Aorta (tissue), 5 donors: Measurements from ENCODE around the gene TMEM208. TPM values are rescaled to one million over a fixed set of nuclear protein-coding genes. Genes with fewer than 3 reads are reported as not detected.
A peak's percentile ranks its signal among the peaks of the same experiment; 100 is the strongest.

Experiments
- ATAC-seq: fragments of 200-7000 bp; cut with Tn5 transposase; one replicate; pipeline ENCODE4 v1.9.1; 2022; ENCODE audit warnings: moderate library complexity; ENCODE audit not compliant: low FRiP score
- DNase-seq, 2 donors: peaks; one replicate each; pipeline ENCODE4 v3.0.0-alpha.2; 2020
- H3K27ac ChIP-seq, 2 donors: one replicate each; pipeline ENCODE4 v1.5.1; 2013; ENCODE audit warnings: low read length in 2 of 2, mild to moderate bottlenecking in 2 of 2, moderate library complexity in 2 of 2, control low read depth in 1 of 2, inconsistent platforms in 1 of 2, low read depth in 1 of 2
- H3K27me3 ChIP-seq, 2 donors: one replicate each; pipeline ENCODE4 v1.6.1; 2013; ENCODE audit warnings: control low read depth in 1 of 2, low read length in 1 of 2, mild to moderate bottlenecking in 1 of 2, moderate library complexity in 1 of 2; ENCODE audit not compliant: insufficient read depth in 2 of 2, control insufficient read depth in 1 of 2
- H3K36me3 ChIP-seq, 2 donors: one replicate each; pipeline ENCODE4 v1.6.1; 2013; ENCODE audit warnings: control low read depth in 1 of 2, low read length in 1 of 2, mild to moderate bottlenecking in 1 of 2; ENCODE audit not compliant: insufficient read depth in 2 of 2, control insufficient read depth in 1 of 2
- H3K4me1 ChIP-seq, 2 donors: one replicate each; pipeline ENCODE4 v1.6.1; 2013; ENCODE audit warnings: low read length in 2 of 2, control low read depth in 1 of 2, mild to moderate bottlenecking in 1 of 2, moderate library complexity in 1 of 2; ENCODE audit not compliant: insufficient read depth in 2 of 2, control insufficient read depth in 1 of 2
- H3K4me3 ChIP-seq, 2 donors: one replicate each; pipeline ENCODE4 v1.5.1; 2013; ENCODE audit warnings: low read length in 2 of 2, control low read depth in 1 of 2, mild to moderate bottlenecking in 1 of 2
- H3K9me3 ChIP-seq: one replicate; pipeline ENCODE4 v1.6.1; 2013; ENCODE audit warnings: mild to moderate bottlenecking, low read length; ENCODE audit not compliant: control insufficient read depth
- WGBS, 2 donors: extraction: QIAGEN DNeasy Blood & Tissue Kit; methylation state at CpG; one replicate each; pipeline ENCODE4 v1.1.7; 2013; 5-methylcytosine and 5-hydroxymethylcytosine counted together
- intact Hi-C, 2 donors: fragments of 100-400 bp; cut with DNase I; formaldehyde crosslinking; loops; one replicate each; pipeline versions ENCODE4 v1.14.2 to v1.15.0; 2022
- polyA plus RNA-seq, 2 donors: library from polyadenylated mRNA; stranded (reverse); fragments of 200-250 nt; gene quantifications; one replicate each; pipeline ENCODE4 v1.2.3, GENCODE V29; 2013
- total RNA-seq, 2 donors: library from RNA; stranded (reverse); fragmentation: NEBNext Ultra II Directional; extraction: Animal tissue kit (Norgen Biotek cat#: 25700); gene quantifications; one replicate each; pipeline ENCODE4 v1.2.1, GENCODE V29; 2021
- donor health status: healthy with polysubstance abuse.
- donor health status: Bipolar disorder and iron deficiency.
- donor health status: DM: no; HTN: no; CAD: no.
- donor health status: DM: no; HTN: no; CAD: no.
- donor health status: DM: yes; HTN: yes; CAD: no.

Gene TMEM208
- total and polyA plus RNA-seq, 4 donors: 24.7 to 64.6 (median 46.8) TPM

- H3K27me3 ChIP-seq: no peaks in the 10 kb centered on the region
- DNase-seq (peak in 1 of 2 donors; percentile 58), ATAC-seq (no peak)
- no peak overlapping the region for H3K4me3 ChIP-seq
- H3K4me1 ChIP-seq: no peaks in the 10 kb centered on the region
- 94 to 95% methylated on average over 11 of the region's 11 CpGs for WGBS, 2 donors
- H3K9me3 ChIP-seq: no peaks in the 10 kb centered on the region
- no peaks in the 10 kb centered on the region for H3K36me3 ChIP-seq
- H3K27ac ChIP-seq: no peak overlapping the region
- intact Hi-C loops: no loop called here
Measured at GRCh38 chr16:67258161-67258835, 31.4 kb downstream of the TMEM208 start.

- no peaks in the 10 kb centered on the region for H3K27me3 ChIP-seq
- H3K27ac ChIP-seq: no peak overlapping the region
- ATAC-seq (no peak), DNase-seq (peak in 1 of 2 donors; percentile 62)
- WGBS, 2 donors: 92 to 93% methylated on average over 12 of the region's 12 CpGs
- H3K4me1 ChIP-seq: no peaks in the 10 kb centered on the region
- no peak overlapping the region for H3K4me3 ChIP-seq
- intact Hi-C loops: no loop called here
- H3K36me3 ChIP-seq: no peaks in the 10 kb centered on the region
- no peaks in the 10 kb centered on the region for H3K9me3 ChIP-seq
Measured at GRCh38 chr16:67259705-67260104, 32.8 kb downstream of the TMEM208 start.

GRCh38 chr16:67260426-67261063 lies 33.6 kb downstream of the TMEM208 start:
- H3K36me3 ChIP-seq: no peaks in the 10 kb centered on the region
- H3K4me1 ChIP-seq: no peaks in the 10 kb centered on the region
- peak in 1 of 2 donors; percentile 48 for DNase-seq
- H3K27me3 ChIP-seq: no peaks in the 10 kb centered on the region
- no peak overlapping the region for H3K4me3 ChIP-seq
- intact Hi-C loops: no loop called here
- H3K27ac ChIP-seq: no peak overlapping the region
- 65 to 71% methylated on average over 4 of the region's 4 CpGs for WGBS, 2 donors
- H3K9me3 ChIP-seq: no peaks in the 10 kb centered on the region
- ATAC-seq: no peak

GRCh38 chr16:67263201-67263600 lies 36.3 kb downstream of the TMEM208 start:
- Histone ChIP-seq H3K27me3 (no peaks in the 10 kb centered on the region), H3K4me1 (no peaks in the 10 kb centered on the region), H3K4me3 (no peak overlapping the region), H3K36me3 (no peaks in the 10 kb centered on the region), H3K27ac (no peak overlapping the region), H3K9me3 (no peaks in the 10 kb centered on the region)
- WGBS, 2 donors: 91 to 95% methylated on average over 3 of the region's 3 CpGs
- no peak for DNase-seq
- intact Hi-C loops: no loop called here
- no peak for ATAC-seq

DNA sequence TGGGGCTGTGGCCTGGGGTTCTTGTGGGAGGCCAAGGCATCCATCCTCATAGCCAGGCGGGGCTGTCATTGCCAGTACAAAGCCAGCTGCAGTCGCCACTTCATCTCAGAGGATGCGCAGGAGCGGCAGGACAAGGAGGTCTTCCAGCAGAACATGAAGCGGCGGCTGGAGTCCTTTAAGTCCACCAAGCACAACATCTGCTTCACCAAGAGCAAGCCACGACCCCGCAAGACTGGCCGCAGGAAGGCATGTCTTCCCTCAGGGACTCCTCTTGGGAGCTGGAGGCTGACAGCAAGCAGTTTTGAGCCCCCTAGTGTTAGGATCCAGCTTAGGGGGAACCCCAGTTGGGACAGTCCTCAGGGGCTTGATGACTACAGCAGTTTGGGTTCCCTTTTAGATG lies 37.3 kb downstream of the TMEM208 start:
- Histone ChIP-seq H3K4me3 (no peak overlapping the region), H3K27me3 (no peaks in the 10 kb centered on the region), H3K4me1 (no peaks in the 10 kb centered on the region), H3K36me3 (no peaks in the 10 kb centered on the region), H3K27ac (no peak overlapping the region), H3K9me3 (no peaks in the 10 kb centered on the region)
- DNase-seq (peak in 1 of 2 donors; percentile 66), ATAC-seq (no peak)
- intact Hi-C loops: no loop called here
- WGBS, 2 donors: 80% methylated on average over 9 of the region's 9 CpGs

DNA sequence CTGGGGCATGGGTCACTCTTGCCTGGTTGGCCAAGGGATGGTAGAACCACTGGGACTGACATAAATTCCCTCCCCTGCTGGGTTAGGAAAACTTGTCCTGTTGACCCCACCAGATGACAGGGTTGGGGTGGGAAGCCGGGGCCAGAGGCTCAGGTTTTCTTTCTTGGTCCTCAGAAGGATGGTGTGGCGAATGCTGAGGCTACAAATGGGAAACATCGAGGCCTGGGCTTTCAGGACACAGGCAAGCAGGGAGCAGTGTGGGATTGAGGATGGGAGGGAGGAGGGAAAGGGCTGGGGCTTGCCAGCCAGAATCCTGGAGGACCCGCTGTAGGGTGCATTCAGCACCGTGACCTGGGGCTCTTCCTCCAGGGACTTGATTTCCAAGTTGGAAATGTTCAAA lies 37.9 kb downstream of the TMEM208 start:
- ATAC-seq (no peak), DNase-seq (peak in 1 of 2 donors; percentile 53)
- Histone ChIP-seq H3K4me1 (no peaks in the 10 kb centered on the region), H3K36me3 (no peaks in the 10 kb centered on the region), H3K9me3 (no peaks in the 10 kb centered on the region), H3K27ac (no peak overlapping the region), H3K27me3 (no peaks in the 10 kb centered on the region), H3K4me3 (no peak overlapping the region)
- 78 to 83% methylated on average over 5 of the region's 5 CpGs for WGBS, 2 donors
- intact Hi-C loops: no loop called here

- 69 to 75% methylated on average over 8 of the region's 8 CpGs for WGBS, 2 donors
- DNase-seq (peak in 1 of 2 donors; percentile 61), ATAC-seq (no peak)
Measured at GRCh38 chr16:67265834-67266233, 38.9 kb downstream of the TMEM208 start.

DNA sequence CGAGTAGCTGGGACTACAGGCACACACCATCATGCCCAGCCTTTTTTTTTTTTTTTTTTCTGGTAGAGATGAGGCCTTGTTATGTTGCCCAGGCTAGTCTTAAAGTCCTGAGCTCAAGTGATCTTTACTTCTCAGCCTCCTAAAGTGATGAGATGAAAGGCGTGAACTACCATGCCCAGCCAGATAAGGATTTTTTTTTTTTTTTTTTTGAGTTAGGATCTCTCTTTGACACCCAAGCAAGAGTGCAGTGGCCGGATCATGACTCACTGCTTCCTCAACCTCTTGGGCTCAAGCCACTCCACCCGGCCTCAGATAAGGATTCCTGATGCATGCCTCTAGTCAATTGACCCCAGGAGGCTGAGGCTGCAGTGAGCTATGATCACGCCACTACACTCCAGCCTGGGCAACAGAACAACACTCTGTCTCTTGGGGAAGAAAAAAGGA lies 41.2 kb downstream of the TMEM208 start:
- DNase-seq: peak; percentile 79 to 83
- intact Hi-C loops: no loop called here
- no peaks in the 10 kb centered on the region for H3K36me3 ChIP-seq
- 29 to 30% methylated on average over 5 of the region's 5 CpGs for WGBS, 2 donors
- no peak overlapping the region for H3K27ac ChIP-seq
- no peaks in the 10 kb centered on the region for H3K27me3 ChIP-seq
- peak; percentile 77 for ATAC-seq
- H3K4me3 ChIP-seq: no peak overlapping the region
- H3K9me3 ChIP-seq: no peaks in the 10 kb centered on the region
- no peaks in the 10 kb centered on the region for H3K4me1 ChIP-seq

More at GRCh38 chr16:67265834-67266233, 38.9 kb downstream of the TMEM208 start:
- Histone ChIP-seq H3K4me1 (no peaks in the 10 kb centered on the region), H3K36me3 (no peaks in the 10 kb centered on the region), H3K9me3 (no peaks in the 10 kb centered on the region), H3K27me3 (no peaks in the 10 kb centered on the region), H3K27ac (no peak overlapping the region), H3K4me3 (no peak overlapping the region)
- intact Hi-C loops: no loop called here

DNA sequence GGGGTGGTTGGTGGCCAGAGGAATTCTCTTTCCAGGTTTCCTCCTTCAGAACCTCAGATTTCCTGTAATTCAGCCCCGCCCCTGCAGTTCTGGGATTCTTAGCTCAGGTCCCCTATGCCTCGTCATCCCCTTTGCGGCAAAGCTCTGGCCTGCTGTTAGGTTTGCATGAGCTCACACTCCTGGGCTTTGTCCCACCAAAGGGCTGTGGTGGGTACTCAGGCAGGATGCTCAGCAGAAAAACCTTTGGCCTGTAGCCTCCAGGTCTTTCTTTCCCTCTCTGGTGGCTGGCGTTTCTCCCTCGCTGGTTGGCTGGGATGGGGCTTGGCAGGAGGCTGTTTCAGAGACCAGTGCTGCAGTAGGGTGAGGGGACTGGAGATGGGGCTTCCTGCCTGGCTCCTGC lies 42.8 kb downstream of the TMEM208 start:
- H3K36me3 ChIP-seq: no peaks in the 10 kb centered on the region
- H3K9me3 ChIP-seq: no peaks in the 10 kb centered on the region
- H3K4me3 ChIP-seq: no peak overlapping the region
- no peaks in the 10 kb centered on the region for H3K4me1 ChIP-seq
- intact Hi-C loops: no loop called here
- ATAC-seq (no peak), DNase-seq (peak in 1 of 2 donors; percentile 78)
- no peak overlapping the region for H3K27ac ChIP-seq
- no peaks in the 10 kb centered on the region for H3K27me3 ChIP-seq
- 57 to 59% methylated on average over 5 of the region's 5 CpGs for WGBS, 2 donors
